ENCODE measurements around the gene ROM1. TPM values are rescaled to one million over a fixed set of nuclear protein-coding genes. Genes with fewer than 3 reads are reported as not detected.

Gene ROM1
- total and polyA plus RNA-seq, 2 experiments from 2014 or later: 0.24 to 0.65 TPM

DNA sequence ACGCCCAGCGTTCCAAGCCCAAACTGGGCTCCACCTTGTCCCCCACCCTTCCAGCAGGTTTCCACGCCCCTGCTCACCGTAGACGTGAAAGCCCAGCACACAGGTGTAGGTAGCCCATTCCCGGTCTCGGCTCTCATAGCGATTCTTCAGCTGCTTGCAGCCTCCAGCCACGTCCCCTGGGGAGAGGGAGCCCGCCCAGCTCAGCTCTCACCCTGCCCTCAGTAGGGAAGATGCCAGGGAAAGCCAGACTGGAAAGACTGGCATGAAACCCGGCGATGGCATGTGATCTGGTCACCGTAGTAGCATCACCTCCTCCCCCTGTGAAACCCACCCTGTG lies 10.0 kb upstream of the ROM1 start:
- H3F3A ChIP-seq (replicated peaks; ENCODE audit: low read depth): peaks cover 27% of the 10 kb centered on the region
- H4K20me1 ChIP-seq (replicated peaks; ENCODE audit: insufficient read depth): peaks cover 10% of the 10 kb centered on the region; the same call in 1 of the 2 replicates
- ATAC-seq: no peak; the same call in 2 of the 3 replicates
- H3K27ac ChIP-seq (ENCODE audit: low read depth): no peak overlapping the region
- Mint-ChIP-seq H3K9me3 (no peaks in the 10 kb centered on the region; the same call in 2 of the 3 replicates), H3K27me3 (ENCODE audit: insufficient read depth, low read depth, poor library complexity) (peaks cover 32% of the 10 kb centered on the region), H3K4me3 (peak overlapping the region; percentile 91), H3K27ac (no peak overlapping the region), H3K4me1 (peaks cover 64% of the 10 kb centered on the region), H3K36me3 (ENCODE audit: low read depth) (peaks cover 35% of the 10 kb centered on the region)
- H3K9me2 ChIP-seq (ENCODE audit: insufficient read depth): no peaks in the 10 kb centered on the region
- H3K4me3 ChIP-seq: peak overlapping the region; percentile 96
- peak overlapping the region; percentile 99 for H3K4me2 ChIP-seq
- DNase-seq (ENCODE audit: low spot score): peak; percentile 46
- H3K27me3 ChIP-seq (ENCODE audit: insufficient read depth): peaks cover 43% of the 10 kb centered on the region
- TF ChIP-seq ZNF331 (CRISPR knock-in tag; IDR thresholded peaks at IDR 0.05; ENCODE audit: low read depth) (no peak), STAT1 (IDR thresholded peaks at IDR 0.05; ENCODE audit: unreplicated experiment) (no peak), JUNB (IDR thresholded peaks at IDR 0.05; ENCODE audit: unreplicated experiment) (no peak), CREB1 (CRISPR knock-in tag; IDR thresholded peaks at IDR 0.05; ENCODE audit: low read depth) (no peak), EZH2phosphoT487 (IDR thresholded peaks at IDR 0.05; ENCODE audit: unreplicated experiment) (no peak), EZH2 (IDR thresholded peaks at IDR 0.05; ENCODE audit: low read depth, unreplicated experiment) (no peak), ZNF114 (CRISPR knock-in tag; IDR thresholded peaks at IDR 0.05) (no peak), POLR2AphosphoS5 (IDR thresholded peaks at IDR 0.05; ENCODE audit: low read depth) (no peak), NANOG (IDR thresholded peaks at IDR 0.05; ENCODE audit: borderline replicate concordance) (no peak)
- TF ChIP-seq, protein P1, sequence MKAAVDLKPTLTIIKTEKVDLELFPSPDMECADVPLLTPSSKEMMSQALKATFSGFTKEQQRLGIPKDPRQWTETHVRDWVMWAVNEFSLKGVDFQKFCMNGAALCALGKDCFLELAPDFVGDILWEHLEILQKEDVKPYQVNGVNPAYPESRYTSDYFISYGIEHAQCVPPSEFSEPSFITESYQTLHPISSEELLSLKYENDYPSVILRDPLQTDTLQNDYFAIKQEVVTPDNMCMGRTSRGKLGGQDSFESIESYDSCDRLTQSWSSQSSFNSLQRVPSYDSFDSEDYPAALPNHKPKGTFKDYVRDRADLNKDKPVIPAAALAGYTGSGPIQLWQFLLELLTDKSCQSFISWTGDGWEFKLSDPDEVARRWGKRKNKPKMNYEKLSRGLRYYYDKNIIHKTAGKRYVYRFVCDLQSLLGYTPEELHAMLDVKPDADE (IDR thresholded peaks at IDR 0.05): no peak
- TF ChIP-seq, protein P2, sequence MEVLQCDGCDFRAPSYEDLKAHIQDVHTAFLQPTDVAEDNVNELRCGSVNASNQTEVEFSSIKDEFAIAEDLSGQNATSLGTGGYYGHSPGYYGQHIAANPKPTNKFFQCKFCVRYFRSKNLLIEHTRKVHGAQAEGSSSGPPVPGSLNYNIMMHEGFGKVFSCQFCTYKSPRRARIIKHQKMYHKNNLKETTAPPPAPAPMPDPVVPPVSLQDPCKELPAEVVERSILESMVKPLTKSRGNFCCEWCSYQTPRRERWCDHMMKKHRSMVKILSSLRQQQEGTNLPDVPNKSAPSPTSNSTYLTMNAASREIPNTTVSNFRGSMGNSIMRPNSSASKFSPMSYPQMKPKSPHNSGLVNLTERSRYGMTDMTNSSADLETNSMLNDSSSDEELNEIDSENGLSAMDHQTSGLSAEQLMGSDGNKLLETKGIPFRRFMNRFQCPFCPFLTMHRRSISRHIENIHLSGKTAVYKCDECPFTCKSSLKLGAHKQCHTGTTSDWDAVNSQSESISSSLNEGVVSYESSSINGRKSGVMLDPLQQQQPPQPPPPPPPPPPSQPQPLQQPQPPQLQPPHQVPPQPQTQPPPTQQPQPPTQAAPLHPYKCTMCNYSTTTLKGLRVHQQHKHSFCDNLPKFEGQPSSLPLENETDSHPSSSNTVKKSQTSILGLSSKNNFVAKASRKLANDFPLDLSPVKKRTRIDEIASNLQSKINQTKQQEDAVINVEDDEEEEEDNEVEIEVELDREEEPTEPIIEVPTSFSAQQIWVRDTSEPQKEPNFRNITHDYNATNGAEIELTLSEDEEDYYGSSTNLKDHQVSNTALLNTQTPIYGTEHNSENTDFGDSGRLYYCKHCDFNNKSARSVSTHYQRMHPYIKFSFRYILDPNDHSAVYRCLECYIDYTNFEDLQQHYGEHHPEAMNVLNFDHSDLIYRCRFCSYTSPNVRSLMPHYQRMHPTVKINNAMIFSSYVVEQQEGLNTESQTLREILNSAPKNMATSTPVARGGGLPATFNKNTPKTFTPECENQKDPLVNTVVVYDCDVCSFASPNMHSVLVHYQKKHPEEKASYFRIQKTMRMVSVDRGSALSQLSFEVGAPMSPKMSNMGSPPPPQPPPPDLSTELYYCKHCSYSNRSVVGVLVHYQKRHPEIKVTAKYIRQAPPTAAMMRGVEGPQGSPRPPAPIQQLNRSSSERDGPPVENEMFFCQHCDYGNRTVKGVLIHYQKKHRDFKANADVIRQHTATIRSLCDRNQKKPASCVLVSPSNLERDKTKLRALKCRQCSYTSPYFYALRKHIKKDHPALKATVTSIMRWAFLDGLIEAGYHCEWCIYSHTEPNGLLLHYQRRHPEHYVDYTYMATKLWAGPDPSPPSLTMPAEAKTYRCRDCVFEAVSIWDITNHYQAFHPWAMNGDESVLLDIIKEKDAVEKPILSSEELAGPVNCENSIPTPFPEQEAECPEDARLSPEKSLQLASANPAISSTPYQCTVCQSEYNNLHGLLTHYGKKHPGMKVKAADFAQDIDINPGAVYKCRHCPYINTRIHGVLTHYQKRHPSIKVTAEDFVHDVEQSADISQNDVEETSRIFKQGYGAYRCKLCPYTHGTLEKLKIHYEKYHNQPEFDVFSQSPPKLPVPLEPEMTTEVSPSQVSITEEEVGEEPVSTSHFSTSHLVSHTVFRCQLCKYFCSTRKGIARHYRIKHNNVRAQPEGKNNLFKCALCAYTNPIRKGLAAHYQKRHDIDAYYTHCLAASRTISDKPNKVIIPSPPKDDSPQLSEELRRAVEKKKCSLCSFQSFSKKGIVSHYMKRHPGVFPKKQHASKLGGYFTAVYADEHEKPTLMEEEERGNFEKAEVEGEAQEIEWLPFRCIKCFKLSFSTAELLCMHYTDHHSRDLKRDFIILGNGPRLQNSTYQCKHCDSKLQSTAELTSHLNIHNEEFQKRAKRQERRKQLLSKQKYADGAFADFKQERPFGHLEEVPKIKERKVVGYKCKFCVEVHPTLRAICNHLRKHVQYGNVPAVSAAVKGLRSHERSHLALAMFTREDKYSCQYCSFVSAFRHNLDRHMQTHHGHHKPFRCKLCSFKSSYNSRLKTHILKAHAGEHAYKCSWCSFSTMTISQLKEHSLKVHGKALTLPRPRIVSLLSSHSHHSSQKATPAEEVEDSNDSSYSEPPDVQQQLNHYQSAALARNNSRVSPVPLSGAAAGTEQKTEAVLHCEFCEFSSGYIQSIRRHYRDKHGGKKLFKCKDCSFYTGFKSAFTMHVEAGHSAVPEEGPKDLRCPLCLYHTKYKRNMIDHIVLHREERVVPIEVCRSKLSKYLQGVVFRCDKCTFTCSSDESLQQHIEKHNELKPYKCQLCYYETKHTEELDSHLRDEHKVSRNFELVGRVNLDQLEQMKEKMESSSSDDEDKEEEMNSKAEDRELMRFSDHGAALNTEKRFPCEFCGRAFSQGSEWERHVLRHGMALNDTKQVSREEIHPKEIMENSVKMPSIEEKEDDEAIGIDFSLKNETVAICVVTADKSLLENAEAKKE (CRISPR knock-in tag; IDR thresholded peaks at IDR 0.05): no peak
- TF ChIP-seq, protein P3, sequence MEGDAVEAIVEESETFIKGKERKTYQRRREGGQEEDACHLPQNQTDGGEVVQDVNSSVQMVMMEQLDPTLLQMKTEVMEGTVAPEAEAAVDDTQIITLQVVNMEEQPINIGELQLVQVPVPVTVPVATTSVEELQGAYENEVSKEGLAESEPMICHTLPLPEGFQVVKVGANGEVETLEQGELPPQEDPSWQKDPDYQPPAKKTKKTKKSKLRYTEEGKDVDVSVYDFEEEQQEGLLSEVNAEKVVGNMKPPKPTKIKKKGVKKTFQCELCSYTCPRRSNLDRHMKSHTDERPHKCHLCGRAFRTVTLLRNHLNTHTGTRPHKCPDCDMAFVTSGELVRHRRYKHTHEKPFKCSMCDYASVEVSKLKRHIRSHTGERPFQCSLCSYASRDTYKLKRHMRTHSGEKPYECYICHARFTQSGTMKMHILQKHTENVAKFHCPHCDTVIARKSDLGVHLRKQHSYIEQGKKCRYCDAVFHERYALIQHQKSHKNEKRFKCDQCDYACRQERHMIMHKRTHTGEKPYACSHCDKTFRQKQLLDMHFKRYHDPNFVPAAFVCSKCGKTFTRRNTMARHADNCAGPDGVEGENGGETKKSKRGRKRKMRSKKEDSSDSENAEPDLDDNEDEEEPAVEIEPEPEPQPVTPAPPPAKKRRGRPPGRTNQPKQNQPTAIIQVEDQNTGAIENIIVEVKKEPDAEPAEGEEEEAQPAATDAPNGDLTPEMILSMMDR (conservative IDR thresholded peaks at IDR 0.05; ENCODE audit: low read depth in 2 of 2): no peak
- TF ChIP-seq, protein P4, sequence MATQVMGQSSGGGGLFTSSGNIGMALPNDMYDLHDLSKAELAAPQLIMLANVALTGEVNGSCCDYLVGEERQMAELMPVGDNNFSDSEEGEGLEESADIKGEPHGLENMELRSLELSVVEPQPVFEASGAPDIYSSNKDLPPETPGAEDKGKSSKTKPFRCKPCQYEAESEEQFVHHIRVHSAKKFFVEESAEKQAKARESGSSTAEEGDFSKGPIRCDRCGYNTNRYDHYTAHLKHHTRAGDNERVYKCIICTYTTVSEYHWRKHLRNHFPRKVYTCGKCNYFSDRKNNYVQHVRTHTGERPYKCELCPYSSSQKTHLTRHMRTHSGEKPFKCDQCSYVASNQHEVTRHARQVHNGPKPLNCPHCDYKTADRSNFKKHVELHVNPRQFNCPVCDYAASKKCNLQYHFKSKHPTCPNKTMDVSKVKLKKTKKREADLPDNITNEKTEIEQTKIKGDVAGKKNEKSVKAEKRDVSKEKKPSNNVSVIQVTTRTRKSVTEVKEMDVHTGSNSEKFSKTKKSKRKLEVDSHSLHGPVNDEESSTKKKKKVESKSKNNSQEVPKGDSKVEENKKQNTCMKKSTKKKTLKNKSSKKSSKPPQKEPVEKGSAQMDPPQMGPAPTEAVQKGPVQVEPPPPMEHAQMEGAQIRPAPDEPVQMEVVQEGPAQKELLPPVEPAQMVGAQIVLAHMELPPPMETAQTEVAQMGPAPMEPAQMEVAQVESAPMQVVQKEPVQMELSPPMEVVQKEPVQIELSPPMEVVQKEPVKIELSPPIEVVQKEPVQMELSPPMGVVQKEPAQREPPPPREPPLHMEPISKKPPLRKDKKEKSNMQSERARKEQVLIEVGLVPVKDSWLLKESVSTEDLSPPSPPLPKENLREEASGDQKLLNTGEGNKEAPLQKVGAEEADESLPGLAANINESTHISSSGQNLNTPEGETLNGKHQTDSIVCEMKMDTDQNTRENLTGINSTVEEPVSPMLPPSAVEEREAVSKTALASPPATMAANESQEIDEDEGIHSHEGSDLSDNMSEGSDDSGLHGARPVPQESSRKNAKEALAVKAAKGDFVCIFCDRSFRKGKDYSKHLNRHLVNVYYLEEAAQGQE (IDR thresholded peaks at IDR 0.05; ENCODE audit: unreplicated experiment): no peak
- H3K4me1 ChIP-seq (ENCODE audit: insufficient read depth): peaks cover 20% of the 10 kb centered on the region; the same call in 1 of the 2 replicates
- peak overlapping the region; percentile 98; the same call in 1 of the 2 replicates for H2AFZ ChIP-seq
- H3K79me2 ChIP-seq (replicated peaks; ENCODE audit: insufficient read depth): peaks cover 23% of the 10 kb centered on the region
- H3K36me3 ChIP-seq (ENCODE audit: insufficient read depth): peaks cover 7% of the 10 kb centered on the region; the same call in 1 of the 2 replicates

All from GM23338 (cell line).